GM18498 (cell line): ENCODE measurements around the gene C10orf67.
"Not testable (repeated sequence)": the region's sequence is repeated elsewhere in the genome, so short reads cannot be mapped to it uniquely, and the experiment has no call there.

Source experiments
- ATAC-seq: cut with Tn5 transposase; IDR thresholded peaks from one replicate; pipeline ENCODE4 v1.9.1; 2021; ENCODE audit warnings: mild to moderate bottlenecking, moderate library complexity; ENCODE audit not compliant: unreplicated experiment

C10orf67 gene

DNA sequence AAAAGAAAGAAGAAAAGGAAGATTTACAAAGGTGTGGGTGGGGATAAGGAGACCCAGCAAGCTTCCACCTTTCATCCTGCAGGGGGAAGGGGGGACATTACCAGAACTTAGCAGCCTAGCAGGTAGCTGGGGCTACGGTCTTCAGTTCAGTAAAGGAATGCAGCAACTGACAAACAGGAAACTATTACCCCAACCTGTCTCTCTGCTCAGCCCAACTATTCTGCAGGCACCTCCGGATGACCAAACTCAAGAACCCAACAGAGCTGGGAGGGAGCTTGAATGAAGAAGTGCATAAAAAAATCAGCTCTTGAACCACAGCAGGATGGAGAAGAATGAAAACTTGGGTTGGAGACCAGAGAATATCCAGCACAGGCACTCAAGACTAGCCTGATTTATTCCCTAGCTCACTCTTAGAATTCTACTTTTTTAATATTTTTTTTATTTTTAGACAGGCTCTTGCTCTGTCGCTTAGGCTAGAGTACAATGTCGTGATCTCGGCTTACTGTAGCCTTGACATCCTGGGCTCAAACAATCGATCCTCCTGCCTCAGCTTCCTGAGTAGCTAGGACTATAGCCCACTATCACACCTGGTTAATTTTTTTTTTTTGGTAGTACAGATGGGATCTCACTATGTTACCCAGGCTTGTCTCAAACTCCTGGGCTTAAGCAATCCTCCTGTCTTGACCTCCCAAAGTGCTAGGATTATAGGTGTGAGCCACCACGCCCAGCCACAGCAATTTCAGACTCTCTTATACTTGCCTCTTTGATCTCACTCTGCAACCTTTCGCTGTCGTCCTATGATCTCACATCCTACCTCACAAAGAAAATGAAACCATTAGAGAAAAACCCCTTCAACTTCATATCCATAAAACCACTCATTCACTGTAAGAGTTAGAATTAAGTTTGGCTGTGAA lies 18.5 kb upstream of the C10orf67 start:
- ATAC-seq, result peak; percentile 52

DNA sequence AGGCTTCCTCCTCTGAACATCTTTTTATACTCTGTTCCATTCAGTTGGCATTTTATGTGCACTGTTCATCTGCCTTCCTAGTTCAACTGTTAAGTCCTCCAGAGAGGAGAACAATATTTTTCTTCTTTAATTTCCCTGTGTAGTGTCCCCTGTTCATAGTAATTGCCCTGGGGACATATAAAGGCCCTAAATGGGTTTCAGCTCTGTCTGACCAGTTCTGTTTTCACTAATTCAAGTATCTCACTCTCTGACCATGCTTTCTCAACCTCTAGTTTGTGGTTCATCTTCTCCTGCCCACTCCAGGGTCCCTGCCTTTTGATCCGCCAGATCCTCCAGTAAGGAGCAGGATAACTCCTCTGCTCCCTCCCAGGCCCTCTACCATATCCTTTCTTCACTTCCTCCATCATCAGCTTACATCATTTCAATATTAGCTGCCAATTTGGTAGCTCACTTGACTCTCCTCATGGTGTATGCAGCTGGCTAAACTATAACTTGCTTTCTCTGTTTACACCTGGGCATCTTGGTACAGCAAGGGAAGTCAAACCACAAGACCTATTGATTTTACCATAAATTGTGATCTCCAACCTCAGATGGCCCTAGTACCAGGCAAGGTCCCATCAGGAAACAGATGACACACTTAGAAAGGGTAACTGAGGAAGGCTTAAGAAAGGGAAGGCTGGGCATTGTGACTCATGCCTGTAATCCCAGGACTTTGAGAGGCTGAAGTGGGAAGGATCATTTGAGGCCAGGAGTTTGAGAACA lies 17.7 kb upstream of the C10orf67 start:
- ATAC-seq, result peak; percentile 49

DNA sequence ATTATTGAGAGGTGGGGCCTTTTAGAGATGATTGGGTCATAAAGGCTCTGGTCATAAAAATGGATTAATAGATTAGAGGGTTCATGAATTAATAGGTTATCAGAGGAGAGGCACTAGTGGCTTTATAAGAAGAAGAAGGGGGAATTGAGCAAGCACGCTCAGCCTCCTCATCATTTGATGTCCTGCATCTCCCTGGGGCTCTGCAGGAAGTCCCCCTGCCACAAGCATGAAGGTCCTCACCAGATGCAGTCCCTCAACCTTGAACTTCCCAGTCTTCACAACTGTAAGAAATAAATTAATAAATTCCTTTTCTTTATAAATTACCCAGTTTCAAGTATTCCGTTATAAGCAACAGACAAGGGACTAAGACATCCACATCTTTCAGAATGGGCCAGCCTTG lies 17.1 kb upstream of the C10orf67 start:
- ATAC-seq, result no peak

DNA sequence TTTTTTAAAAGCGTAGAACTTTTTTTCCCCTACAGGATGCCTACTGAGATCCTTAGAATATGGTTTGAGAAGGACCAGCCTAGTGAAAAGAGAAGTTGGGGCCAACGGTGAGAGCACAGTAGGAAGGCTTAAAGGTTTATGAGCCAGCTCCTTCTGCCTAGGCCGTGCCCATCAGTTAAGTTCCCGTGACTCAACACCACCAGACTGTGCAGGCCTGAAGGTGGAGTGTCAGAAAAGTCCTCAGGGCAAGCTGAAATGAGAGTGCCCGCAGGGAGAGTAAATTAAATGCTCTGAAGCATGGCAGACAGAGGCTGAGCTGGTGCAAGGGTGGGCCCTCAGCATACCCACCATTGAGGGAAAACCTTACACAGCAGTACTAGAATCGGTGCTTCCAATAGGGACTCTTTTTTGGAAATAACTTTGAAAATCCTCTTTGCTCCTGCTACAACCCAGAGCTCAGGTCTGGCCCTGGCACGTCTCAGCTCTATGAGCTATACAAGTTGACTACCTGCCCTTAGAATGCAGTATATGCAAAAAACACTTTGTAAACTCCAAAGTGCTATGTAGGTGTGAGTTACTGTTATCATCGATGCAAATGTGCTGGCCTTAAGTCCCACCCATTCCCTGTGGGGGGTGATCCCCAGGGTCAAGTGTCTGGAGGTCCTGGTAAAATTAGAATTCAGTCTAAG lies 15.2 kb upstream of the C10orf67 start:
- no peak for ATAC-seq

DNA sequence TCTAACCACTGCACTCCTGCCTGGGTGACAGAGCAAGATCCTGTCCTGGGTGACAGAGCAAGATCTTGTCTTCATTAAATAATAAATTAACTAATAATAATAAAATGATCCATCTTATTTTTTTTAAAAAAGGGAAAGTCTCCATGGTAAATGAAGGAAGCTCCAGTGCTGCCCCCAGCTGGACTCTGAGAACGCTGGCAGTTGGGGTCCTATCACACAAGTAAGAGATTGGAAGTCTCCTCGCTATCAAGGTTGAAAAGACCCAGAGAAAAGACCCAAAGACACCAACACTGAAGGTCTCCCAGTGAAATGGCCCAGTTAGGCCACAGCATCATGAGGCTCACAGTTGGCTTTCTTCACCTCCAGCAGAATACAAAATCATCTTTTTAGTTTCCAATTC lies 13.8 kb upstream of the C10orf67 start:
- no peak for ATAC-seq

DNA sequence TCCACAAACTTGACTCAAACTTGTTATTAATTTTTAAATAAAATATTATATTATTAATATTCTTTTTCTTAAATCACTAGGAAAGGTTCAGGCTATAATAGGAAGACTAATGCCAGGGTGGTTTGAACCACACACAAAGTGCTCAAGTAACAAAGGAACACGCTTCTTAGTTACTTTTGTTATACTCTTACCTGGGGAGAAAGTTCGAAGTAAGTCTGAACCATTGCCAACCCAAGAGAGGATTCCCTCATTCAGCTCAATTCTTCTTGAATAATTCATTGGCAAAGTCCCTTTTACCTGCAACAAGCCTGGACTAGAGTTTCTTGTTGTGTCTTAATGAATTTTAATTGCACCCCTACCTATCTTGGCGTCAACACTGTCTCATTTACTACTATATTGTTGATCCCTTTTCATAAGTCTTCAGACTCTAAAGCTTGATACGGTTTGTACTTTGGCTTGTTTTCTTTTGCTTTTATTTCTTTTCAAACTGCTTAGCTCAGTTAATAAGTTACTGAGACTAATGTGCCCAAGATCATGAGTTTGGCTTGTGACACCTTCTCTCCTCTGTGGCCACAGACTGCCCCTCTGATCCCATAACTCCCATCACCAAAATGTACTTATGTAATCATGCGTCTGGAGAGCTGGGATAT lies 10.2 kb upstream of the C10orf67 start:
- ATAC-seq, result no peak

DNA sequence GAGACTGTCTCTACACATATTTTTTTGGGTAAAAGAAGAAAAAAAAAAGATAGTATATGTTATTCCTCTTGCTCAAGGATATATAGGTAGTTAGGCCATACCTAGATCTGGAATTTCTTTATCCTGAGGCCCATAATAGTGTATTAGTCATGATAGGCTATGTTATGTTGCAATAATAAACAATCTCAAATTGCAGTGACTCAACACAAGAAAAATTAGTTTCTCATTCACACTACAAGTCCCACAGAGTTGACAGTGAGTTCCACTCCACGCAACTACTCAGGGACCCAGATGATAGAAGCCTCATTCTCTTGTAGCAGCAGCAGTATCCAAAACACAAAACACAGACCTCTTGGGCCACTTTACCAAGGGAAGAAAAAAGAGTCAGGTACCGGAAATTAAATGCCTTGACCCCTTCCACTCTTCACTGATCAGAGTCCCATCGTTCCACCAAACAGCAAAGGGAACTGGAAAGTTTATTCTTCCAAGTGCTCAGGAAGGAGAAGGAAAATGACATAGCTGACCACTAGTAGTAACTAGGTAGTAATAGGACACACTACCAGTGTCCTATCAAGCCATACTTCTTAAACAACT lies 7.4 kb upstream of the C10orf67 start:
- no peak for ATAC-seq

DNA sequence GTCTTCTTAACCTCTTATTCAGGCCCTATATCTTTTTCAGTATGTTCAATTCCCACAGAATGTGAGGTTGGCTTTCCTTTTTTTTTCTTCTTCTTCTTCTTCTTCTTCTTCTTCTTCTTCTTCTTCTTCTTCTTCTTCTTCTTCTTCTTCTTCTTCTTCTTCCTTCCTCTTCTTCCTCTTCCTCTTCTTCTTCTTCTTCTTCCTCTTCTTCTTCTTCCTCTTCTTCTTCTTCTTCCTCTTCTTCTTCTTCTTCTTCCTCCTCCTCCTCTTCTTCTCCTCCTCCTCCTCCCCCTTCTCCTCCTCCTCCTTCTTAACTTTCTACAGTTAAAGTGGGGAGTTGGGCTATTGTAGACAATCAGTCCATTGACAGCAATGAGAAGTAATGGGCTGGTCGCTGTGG lies 6.1 kb upstream of the C10orf67 start:
- not testable (repeated sequence) for ATAC-seq

DNA sequence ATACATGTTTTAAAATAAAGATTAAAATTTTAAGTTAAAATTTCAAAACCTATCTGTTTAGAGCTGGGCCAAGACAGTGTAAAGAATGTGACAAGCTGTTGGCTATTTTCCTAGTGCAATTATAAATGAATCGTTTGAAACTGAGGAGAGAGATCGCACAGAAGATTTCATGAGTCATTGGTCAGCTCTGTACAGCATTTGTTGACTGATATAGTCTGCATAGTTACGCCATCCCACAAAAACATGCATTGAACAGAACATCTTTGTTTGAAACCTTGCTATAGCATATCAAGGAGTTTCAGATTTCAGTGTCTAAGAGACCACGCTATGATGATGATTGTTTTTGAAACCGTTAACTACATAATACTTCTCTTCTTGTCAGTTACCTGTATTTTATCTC lies 1.3 kb upstream of the C10orf67 start:
- no peak for ATAC-seq

DNA sequence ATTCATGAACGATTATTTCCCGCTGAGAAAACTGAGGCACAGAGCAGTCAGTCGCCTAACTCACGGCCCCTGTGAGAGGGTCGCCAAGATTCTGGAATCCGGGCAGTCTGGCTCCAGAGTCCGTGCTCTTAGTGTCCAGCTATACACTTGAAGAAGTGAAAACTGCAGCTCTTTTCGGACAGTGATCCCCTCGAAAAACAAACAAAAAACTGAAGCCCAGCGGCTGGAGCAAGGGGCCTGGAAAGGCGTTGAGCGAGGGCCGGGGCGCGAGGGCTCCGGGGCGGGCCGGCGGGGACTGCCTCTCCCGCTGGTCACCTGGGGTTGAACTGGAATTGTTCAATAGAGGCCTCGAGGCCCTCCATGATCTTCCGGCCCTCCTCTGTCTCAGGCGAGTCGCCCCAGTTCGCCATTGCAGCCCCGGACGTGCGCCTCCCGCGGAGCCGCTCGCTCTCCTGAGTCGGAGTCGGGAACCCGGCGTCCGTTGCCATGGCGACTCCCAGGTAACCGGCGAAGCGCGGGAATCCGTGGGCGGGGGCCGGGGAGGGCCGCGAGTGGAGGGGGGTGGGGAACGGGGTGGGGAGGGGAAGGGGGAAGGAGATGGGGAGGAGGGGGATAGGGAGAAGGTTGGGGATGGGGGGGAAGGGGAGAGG lies 881 bp downstream of the C10orf67 start:
- ATAC-seq, result peak; percentile 42

DNA sequence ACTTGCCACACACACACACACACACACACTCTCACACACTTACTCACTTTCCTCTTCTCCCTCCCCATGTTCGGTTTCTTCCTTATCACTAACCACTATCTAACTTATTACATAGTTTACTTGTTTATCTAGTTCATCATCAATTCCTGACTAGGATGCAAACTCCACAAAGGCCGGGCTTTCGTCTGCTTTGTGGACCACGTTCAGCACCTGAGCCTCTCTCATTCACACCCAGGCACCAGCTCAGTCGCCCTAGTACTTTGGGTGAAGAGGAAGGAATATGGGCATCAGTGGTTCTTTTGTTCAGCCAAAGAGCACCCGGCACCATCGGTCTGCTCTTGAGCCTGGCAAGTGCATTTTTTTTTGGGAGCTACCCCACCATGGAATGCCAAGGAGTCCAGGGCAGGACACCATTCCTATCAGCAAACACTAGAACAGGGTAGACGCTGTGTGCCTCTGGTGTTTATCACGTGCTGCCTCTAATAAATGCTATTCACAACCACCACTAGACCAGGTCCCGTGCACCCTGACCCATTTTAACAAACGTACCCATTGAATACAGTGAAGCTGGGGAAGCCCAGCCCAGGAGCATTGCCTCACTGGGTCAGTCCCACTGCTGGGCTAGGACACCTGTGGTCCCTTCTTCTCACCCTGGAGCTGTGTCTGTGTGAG lies 2.2 kb downstream of the C10orf67 start:
- ATAC-seq, result no peak

DNA sequence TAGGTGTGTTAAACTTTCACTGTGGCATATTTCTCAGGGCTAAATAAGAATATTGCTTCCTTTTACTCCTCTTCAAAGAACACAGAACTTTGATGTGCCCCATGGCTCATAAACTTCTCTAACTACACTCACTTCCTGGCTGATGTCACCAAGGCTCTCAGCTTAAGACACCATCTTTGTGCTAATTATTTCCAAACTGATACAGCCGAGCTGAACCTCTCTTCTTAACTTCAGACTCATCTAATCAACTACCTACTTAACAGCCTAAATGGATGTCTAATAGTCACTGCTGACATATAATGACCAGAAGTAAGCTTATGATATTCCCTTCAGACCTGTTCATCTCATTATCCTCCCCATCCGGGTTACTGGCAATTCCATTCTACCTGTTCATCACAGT lies 3.6 kb downstream of the C10orf67 start:
- ATAC-seq, result no peak

DNA sequence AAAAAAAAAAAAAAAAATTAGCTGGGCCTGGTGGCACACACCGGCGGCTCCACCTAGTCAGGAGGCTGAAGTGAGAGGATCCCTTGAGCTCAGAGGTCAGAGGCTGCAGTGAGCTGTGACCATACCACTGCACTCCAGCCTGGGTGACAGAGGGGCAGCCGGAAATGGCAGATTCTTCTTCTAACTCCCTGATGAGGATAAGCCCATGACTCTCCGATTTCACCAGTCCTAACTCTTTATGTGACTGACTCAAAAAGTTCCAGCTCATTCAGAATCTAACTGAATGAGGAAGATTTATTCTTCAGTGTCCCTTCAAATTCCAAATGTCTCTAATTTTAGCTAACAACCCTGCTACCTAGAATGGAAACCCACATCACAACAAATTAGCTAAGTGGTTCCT lies 4.2 kb downstream of the C10orf67 start:
- ATAC-seq, result no peak

DNA sequence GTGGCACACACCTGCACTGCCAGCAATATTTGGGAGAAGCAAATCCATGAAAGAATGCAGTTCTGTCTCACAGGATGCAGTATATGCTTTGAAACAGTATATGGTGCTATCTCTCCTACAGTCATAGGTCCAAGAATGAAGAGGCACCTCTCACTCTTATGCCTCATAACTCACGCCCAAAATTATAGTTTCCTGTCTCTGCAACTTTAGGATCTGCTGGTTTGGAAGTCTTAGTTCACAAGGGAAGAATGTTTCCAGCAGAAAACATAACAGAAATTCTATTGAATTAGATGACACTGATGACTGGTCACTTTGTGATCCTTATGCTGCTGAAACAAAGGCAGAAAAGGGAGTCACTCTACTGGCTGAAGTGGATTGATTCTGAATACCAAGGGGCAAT lies 5.7 kb downstream of the C10orf67 start:
- no peak for ATAC-seq

DNA sequence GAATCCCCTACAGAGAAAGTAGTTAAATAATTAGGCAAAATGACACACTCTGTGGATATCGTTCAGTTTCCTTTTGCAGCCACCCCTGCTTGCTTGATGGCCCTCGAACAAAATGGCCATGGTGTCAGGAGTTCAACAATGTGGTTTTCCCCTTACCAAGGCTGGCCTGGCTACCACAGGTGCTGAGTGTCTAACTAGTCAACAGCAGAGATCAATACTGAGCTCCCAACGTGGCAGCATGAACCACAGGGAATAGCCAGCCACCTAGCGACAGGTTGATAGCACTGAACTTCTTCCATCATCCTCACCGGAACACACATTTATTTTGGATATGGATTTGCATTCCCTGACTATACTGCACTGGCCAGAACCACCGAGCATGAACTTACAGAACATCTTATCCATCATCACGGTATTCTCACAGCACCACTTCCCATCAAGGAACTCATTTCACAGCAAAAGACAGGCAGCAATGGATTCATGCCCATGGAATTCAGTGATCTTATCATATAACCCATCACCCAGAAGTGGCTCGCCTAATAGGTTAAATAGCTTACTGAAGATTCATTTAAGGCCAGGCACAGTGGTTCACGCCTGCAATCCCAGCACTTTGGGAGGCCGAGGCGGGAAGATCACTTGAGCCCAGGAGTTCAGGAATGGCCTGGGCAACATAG lies 6.3 kb downstream of the C10orf67 start:
- no peak for ATAC-seq

DNA sequence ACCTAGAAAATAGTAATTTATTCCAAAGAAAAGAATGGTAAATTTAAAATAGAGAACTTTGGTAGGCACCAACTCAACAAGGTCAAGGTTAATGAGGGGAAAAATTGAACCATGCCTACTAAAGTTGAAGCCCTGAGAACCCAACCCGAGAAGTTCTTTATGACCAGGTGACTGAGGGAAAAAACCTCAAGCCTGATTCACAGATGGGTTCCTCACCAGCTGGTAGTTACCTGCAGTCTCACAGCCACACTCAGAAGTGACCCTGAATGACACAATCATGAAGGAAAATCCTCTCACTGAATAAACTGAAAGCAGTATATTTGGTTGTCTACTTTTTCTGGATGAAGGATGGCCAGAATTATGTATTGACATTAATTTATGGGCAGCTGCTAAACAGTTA lies 7.0 kb downstream of the C10orf67 start:
- no peak for ATAC-seq

DNA sequence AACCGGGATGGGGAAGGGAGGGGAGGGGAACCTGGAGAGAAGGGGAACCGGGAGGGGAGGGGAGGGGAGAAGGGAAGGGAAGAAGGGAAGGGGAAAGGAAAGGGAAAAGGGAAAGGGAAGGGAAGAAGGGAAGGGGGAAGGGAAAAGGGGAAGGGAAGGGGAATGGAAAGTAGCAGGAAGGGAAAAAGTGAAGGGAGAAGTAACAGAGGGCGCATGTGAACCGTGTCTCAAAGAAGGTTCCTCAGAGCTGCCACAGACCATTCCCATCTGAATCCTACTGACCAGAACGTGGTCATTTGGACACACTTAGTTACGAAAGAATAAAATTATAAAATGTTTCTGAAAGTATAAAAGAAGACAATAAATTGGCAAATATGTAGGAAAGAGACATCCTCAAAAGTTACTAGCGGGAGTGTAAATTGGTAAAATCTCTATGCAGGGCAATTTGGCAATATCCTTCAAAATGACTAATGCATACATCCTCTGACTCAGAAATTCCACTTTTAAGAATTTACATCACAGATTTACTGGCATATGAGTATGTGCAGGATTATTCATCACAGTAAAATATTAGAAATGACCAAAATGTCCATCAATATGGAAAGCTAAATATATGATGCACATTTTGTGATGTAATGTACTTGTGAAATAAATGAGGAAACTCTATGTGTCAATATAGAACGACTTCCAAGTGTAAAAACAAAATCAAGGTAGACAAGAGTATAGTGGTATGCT lies 12.9 kb downstream of the C10orf67 start:
- no peak for ATAC-seq

DNA sequence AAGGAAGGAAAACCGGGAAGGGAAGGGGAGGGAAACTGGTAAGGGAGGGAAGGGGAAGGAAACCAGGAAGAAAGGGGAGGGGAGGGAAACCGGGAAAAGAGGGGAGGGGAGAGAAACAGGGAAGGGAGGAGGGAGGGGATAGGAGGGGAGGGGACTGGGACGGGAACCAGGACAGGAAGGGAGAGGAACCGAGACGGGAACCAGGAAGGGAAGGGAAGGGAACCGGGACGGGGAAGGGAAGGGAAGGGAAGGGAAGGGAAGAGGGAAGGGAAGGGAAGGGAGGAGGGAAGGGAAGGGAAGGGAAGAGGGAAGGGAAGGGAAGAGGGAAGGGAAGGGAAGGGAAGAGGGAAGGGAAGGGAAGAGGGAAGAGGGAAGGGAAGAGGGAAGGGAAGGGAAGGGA lies 13.6 kb downstream of the C10orf67 start:
- ATAC-seq, result no peak
